Vagina (tissue), 2 donors: ENCODE results near the gene DPYSL5.

Source experiments
- POLR2A ChIP-seq, 2 donors: fragments of 450-650 bp; IDR thresholded peaks; one replicate each; pipeline ENCODE4 v1.6.1; 2017; ENCODE audit warnings: antibody characterized with exemption in 2 of 2, mild to moderate bottlenecking in 2 of 2, moderate library complexity in 2 of 2
- TF ChIP-seq, protein P1 (sequence below), 3 experiments: fragments of 450-650 bp in 2 of 3; fragments of 200-600 bp in 1 of 3; sonication (generic) in 1 of 3; IDR thresholded peaks; one replicate each; pipeline ENCODE4 v1.5.1; 2017 to 2019; ENCODE audit warnings: antibody characterized with exemption in 3 of 3, mild to moderate bottlenecking in 2 of 3, moderate library complexity in 2 of 3

- no peak for TF ChIP-seq POLR2A (IDR thresholded peaks at IDR 0.05)
- TF ChIP-seq, protein P1, sequence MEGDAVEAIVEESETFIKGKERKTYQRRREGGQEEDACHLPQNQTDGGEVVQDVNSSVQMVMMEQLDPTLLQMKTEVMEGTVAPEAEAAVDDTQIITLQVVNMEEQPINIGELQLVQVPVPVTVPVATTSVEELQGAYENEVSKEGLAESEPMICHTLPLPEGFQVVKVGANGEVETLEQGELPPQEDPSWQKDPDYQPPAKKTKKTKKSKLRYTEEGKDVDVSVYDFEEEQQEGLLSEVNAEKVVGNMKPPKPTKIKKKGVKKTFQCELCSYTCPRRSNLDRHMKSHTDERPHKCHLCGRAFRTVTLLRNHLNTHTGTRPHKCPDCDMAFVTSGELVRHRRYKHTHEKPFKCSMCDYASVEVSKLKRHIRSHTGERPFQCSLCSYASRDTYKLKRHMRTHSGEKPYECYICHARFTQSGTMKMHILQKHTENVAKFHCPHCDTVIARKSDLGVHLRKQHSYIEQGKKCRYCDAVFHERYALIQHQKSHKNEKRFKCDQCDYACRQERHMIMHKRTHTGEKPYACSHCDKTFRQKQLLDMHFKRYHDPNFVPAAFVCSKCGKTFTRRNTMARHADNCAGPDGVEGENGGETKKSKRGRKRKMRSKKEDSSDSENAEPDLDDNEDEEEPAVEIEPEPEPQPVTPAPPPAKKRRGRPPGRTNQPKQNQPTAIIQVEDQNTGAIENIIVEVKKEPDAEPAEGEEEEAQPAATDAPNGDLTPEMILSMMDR (IDR thresholded peaks at IDR 0.05), result no peak
Observed at GRCh38 chr2:26880910-26881435, 33.0 kb downstream of the DPYSL5 start.
